Spleen (tissue), 11 donors: Measurements from ENCODE around the gene AURKAIP1. TPM values are rescaled to one million over a fixed set of nuclear protein-coding genes. Genes with fewer than 3 reads are reported as not detected.

Experiments
- DNase-seq: peaks from one replicate; pipeline ENCODE4 v3.0.0-alpha.2; 2020
- H3K27ac ChIP-seq, 8 donors: fragments of 200-600 bp; sonication (generic) in 7 of 8; 1 replicate in 4 of 8; 2 replicates in 4 of 8; pipeline versions ENCODE4 v1.5.0 to v1.8.0; 2016 to 2021; ENCODE audit warnings: inconsistent platforms in 4 of 8, mild to moderate bottlenecking in 4 of 8, moderate library complexity in 1 of 8
- H3K27me3 ChIP-seq, 7 donors: fragments of 200-600 bp; sonication (generic) in 6 of 7; replicated peaks in 1 of 7; 1 replicate in 4 of 7; 2 replicates in 3 of 7; pipeline versions ENCODE4 v1.5.0 to v1.8.0; 2016 to 2021; ENCODE audit warnings: inconsistent platforms in 3 of 7, mild to moderate bottlenecking in 1 of 7
- H3K36me3 ChIP-seq, 6 donors: fragments of 200-600 bp; sonication (generic) in 5 of 6; 1 replicate in 4 of 6; 2 replicates in 2 of 6; pipeline versions ENCODE4 v1.5.0 to v1.8.0; 2016 to 2021; ENCODE audit warnings: inconsistent platforms in 2 of 6
- H3K4me1 ChIP-seq, 6 donors: fragments of 200-600 bp; sonication (generic) in 5 of 6; 1 replicate in 3 of 6; 2 replicates in 3 of 6; pipeline versions ENCODE4 v1.5.0 to v1.8.0; 2016 to 2021; ENCODE audit warnings: inconsistent platforms in 3 of 6
- H3K4me3 ChIP-seq, 8 donors: fragments of 200-600 bp; sonication (generic) in 7 of 8; 1 replicate in 4 of 8; 2 replicates in 4 of 8; pipeline versions ENCODE4 v1.5.0 to v1.8.0; 2016 to 2021; ENCODE audit warnings: inconsistent platforms in 4 of 8, mild to moderate bottlenecking in 4 of 8, moderate library complexity in 2 of 8
- H3K9me3 ChIP-seq, 8 donors: fragments of 200-600 bp; sonication (generic) in 7 of 8; 1 replicate in 4 of 8; 2 replicates in 4 of 8; pipeline versions ENCODE4 v1.5.0 to v1.8.0; 2016 to 2021; ENCODE audit warnings: inconsistent platforms in 4 of 8
- CTCF ChIP-seq, 11 experiments: fragments of 200-600 bp in 7 of 11; fragments of 450-650 bp in 4 of 11; sonication (generic) in 4 of 11; IDR thresholded peaks in 8 of 11; conservative IDR thresholded peaks in 3 of 11; 1 replicate in 7 of 11; 2 replicates in 4 of 11; pipeline versions ENCODE4 v1.4.0 to v1.8.0; 2016 to 2021; ENCODE audit warnings: antibody characterized with exemption in 11 of 11, inconsistent platforms in 4 of 11, mild to moderate bottlenecking in 1 of 11
- POLR2A ChIP-seq, 3 donors: fragments of 450-650 bp; IDR thresholded peaks; one replicate each; pipeline ENCODE4 v1.5.1; 2017; ENCODE audit warnings: antibody characterized with exemption in 3 of 3, mild to moderate bottlenecking in 1 of 3
- POLR2AphosphoS5 ChIP-seq, 3 donors: sonication (generic); formaldehyde crosslinking; IDR thresholded peaks; one replicate each; pipeline ENCODE4 v1.5.1; 2017; ENCODE audit warnings: antibody characterized with exemption in 3 of 3
- WGBS, 5 donors: extraction: QIAGEN DNeasy Blood & Tissue Kit in 3 of 5; methylation state at CpG; one replicate each; pipeline versions ENCODE4 v1.1.5 to v1.1.7; 2013 to 2018; 5-methylcytosine and 5-hydroxymethylcytosine counted together
- intact Hi-C: fragments of 100-400 bp; cut with DNase I; formaldehyde crosslinking; loops from one replicate; pipeline ENCODE4 v1.15.0; 2023; ENCODE audit warnings: low total_unique reads
- polyA plus RNA-seq, 3 donors: library from polyadenylated mRNA; stranded (reverse); fragments of 200-250 nt; gene quantifications; one replicate each; pipeline ENCODE4 v1.2.1, GENCODE V29; 2013
- total RNA-seq, 7 donors: library from RNA; depleted of rRNA in 3 of 7; stranded (reverse); fragments of >200 nt in 3 of 7; fragmentation: NEBNext Ultra II Directional in 4 of 7; extraction: Animal tissue kit (Norgen Biotek cat#: 25700) in 4 of 7; gene quantifications; one replicate each; pipeline versions ENCODE4 v1.1.0 to v1.2.1, GENCODE V29; 2016 to 2021
- donor health status: healthy with polysubstance abuse.
- donor health status: DM: no; HTN: no; CAD: no; lungs with moderate emphysema.
- donor health status: DM: no; HTN: no; CAD: no.
- donor health status: Bipolar disorder and iron deficiency.
- donor health status: healthy.
- donor health status: DM: no; HTN: no; CAD: no.
- donor health status: DM: yes; HTN: yes; CAD: no.

AURKAIP1 gene
- total and polyA plus RNA-seq, 10 donors = 61.3 to 174 (median 80.0) TPM

GRCh38 chr1:1336446-1336845 lies 38.6 kb downstream of the AURKAIP1 start:
- H3K27me3 ChIP-seq = no peaks in the 10 kb centered on the region
- no peak overlapping the region for H3K27ac ChIP-seq
- H3K4me1 ChIP-seq = peaks cover 0 to 20% (median 5%) of the 10 kb centered on the region in 6 donors
- TF ChIP-seq POLR2A (IDR thresholded peaks at IDR 0.05) (no peak), POLR2AphosphoS5 (IDR thresholded peaks at IDR 0.05) (no peak), CTCF (IDR thresholded peaks at IDR 0.05 in 8 of 11, conservative IDR thresholded peaks at IDR 0.05 in 3 of 11) (no peak)
- H3K9me3 ChIP-seq = no peaks in the 10 kb centered on the region
- DNase-seq = no peak
- intact Hi-C loops = no loop called here
- peaks cover 0 to 57% (median 19%) of the 10 kb centered on the region in 6 donors for H3K36me3 ChIP-seq
- no peak overlapping the region for H3K4me3 ChIP-seq
- 88 to 95% (median 92%) methylated on average over 16 to 26 of the region's 26 CpGs for WGBS, 5 donors

- DNase-seq = no peak
- TF ChIP-seq POLR2AphosphoS5 (IDR thresholded peaks at IDR 0.05) (no peak), CTCF (IDR thresholded peaks at IDR 0.05 in 8 of 11, conservative IDR thresholded peaks at IDR 0.05 in 3 of 11) (no peak)
- intact Hi-C loops = no loop called here
- Histone ChIP-seq H3K9me3 (no peaks in the 10 kb centered on the region), H3K36me3 (peaks cover 0 to 53% (median 19%) of the 10 kb centered on the region in 6 donors), H3K27me3 (no peaks in the 10 kb centered on the region), H3K27ac (no peak overlapping the region), H3K4me3 (no peak overlapping the region), H3K4me1 (peaks cover 0 to 27% (median 11%) of the 10 kb centered on the region in 6 donors)
- 60 to 93% (median 91%) methylated on average over 3 to 21 of the region's 21 CpGs for WGBS, 5 donors
Measured at GRCh38 chr1:1335792-1336248, 39.2 kb downstream of the AURKAIP1 start.

GRCh38 chr1:1335283-1335682 lies 39.7 kb downstream of the AURKAIP1 start:
- Histone ChIP-seq H3K27me3 (no peaks in the 10 kb centered on the region), H3K36me3 (peaks cover 0 to 50% (median 18%) of the 10 kb centered on the region in 6 donors), H3K9me3 (no peaks in the 10 kb centered on the region), H3K4me3 (no peak overlapping the region), H3K4me1 (peaks cover 0 to 32% (median 14%) of the 10 kb centered on the region in 6 donors), H3K27ac (no peak overlapping the region)
- 57 to 79% (median 75%) methylated on average over 12 to 16 of the region's 16 CpGs for WGBS, 5 donors
- intact Hi-C loops = no loop called here
- DNase-seq = no peak
- TF ChIP-seq CTCF (IDR thresholded peaks at IDR 0.05 in 8 of 11, conservative IDR thresholded peaks at IDR 0.05 in 3 of 11) = no peak
- no peak for TF ChIP-seq POLR2A (IDR thresholded peaks at IDR 0.05)
- peak; percentile 20 to 58 (median 50) for TF ChIP-seq POLR2AphosphoS5 (IDR thresholded peaks at IDR 0.05)

GRCh38 chr1:1334835-1335234 lies 40.2 kb downstream of the AURKAIP1 start:
- intact Hi-C loops = no loop called here
- no peak for TF ChIP-seq POLR2A (IDR thresholded peaks at IDR 0.05)
- no peak for TF ChIP-seq POLR2AphosphoS5 (IDR thresholded peaks at IDR 0.05)
- no peak for TF ChIP-seq CTCF (IDR thresholded peaks at IDR 0.05 in 8 of 11, conservative IDR thresholded peaks at IDR 0.05 in 3 of 11)
- no peaks in the 10 kb centered on the region for H3K27me3 ChIP-seq
- H3K9me3 ChIP-seq = no peaks in the 10 kb centered on the region
- H3K36me3 ChIP-seq = peaks cover 0 to 45% (median 16%) of the 10 kb centered on the region in 6 donors
- H3K4me1 ChIP-seq = peaks cover 0 to 37% (median 16%) of the 10 kb centered on the region in 6 donors
- H3K27ac ChIP-seq = no peak overlapping the region
- no peak overlapping the region for H3K4me3 ChIP-seq
- 74 to 87% (median 78%) methylated on average over 7 to 11 of the region's 11 CpGs for WGBS, 5 donors
- no peak for DNase-seq
